HL-60 (cell line): ENCODE results near the gene ZNF518A.
A peak's percentile ranks its signal among the peaks of the same experiment; 100 is the strongest.

Experiments used
- DNase-seq, 2 experiments: peaks; one replicate each; pipeline ENCODE4 v3.0.0-alpha.2; 2010 to 2020; ENCODE audit warnings: low read depth in 1 of 2, low spot score in 1 of 2
- H3K27ac ChIP-seq: fragments of 250-450 bp; sonication (Bioruptor Pico); replicated peaks from 2 replicates; pipeline ENCODE4 v1.5.1; 2020; ENCODE audit warnings: mild to moderate bottlenecking, moderate library complexity
- H3K27me3 ChIP-seq: fragments of 250-450 bp; sonication (Bioruptor Pico); 2 replicates; pipeline ENCODE4 v1.5.1; 2021; ENCODE audit warnings: mild to moderate bottlenecking, moderate library complexity; ENCODE audit not compliant: insufficient read depth, poor library complexity, severe bottlenecking
- H3K4me3 ChIP-seq: replicated peaks from 2 replicates; pipeline ENCODE4 v1.5.1; 2011; ENCODE audit warnings: mild to moderate bottlenecking, control low read depth, low read length; ENCODE audit not compliant: insufficient read depth
- CTCF ChIP-seq: IDR thresholded peaks from one replicate; pipeline ENCODE4 v1.5.1; 2011; ENCODE audit warnings: low read length, control low read depth, inconsistent platforms; ENCODE audit not compliant: insufficient read depth
- GABPA ChIP-seq: IDR thresholded peaks from 2 replicates; pipeline ENCODE4 v1.6.1; 2012; ENCODE audit warnings: low read depth
- POLR2AphosphoS5 ChIP-seq: IDR thresholded peaks from 2 replicates; pipeline ENCODE4 v1.6.1; 2012; ENCODE audit warnings: low read depth
- SPI1 ChIP-seq: IDR thresholded peaks from 2 replicates; pipeline ENCODE4 v1.6.1; 2012; ENCODE audit warnings: low read depth, mild to moderate bottlenecking, borderline replicate concordance
- TF ChIP-seq, protein P1 (sequence below): IDR thresholded peaks from 2 replicates; pipeline ENCODE4 v1.6.1; 2012; ENCODE audit warnings: low read depth; ENCODE audit not compliant: insufficient replicate concordance

Gene ZNF518A

GRCh38 chr10:96092999-96093767, 36.9 kb upstream of the ZNF518A start:
- no peaks in the 10 kb centered on the region for H3K27me3 ChIP-seq
- no peak overlapping the region for H3K4me3 ChIP-seq
- TF ChIP-seq GABPA (no peak), SPI1 (no peak), POLR2AphosphoS5 (no peak)
- TF ChIP-seq, protein P1, sequence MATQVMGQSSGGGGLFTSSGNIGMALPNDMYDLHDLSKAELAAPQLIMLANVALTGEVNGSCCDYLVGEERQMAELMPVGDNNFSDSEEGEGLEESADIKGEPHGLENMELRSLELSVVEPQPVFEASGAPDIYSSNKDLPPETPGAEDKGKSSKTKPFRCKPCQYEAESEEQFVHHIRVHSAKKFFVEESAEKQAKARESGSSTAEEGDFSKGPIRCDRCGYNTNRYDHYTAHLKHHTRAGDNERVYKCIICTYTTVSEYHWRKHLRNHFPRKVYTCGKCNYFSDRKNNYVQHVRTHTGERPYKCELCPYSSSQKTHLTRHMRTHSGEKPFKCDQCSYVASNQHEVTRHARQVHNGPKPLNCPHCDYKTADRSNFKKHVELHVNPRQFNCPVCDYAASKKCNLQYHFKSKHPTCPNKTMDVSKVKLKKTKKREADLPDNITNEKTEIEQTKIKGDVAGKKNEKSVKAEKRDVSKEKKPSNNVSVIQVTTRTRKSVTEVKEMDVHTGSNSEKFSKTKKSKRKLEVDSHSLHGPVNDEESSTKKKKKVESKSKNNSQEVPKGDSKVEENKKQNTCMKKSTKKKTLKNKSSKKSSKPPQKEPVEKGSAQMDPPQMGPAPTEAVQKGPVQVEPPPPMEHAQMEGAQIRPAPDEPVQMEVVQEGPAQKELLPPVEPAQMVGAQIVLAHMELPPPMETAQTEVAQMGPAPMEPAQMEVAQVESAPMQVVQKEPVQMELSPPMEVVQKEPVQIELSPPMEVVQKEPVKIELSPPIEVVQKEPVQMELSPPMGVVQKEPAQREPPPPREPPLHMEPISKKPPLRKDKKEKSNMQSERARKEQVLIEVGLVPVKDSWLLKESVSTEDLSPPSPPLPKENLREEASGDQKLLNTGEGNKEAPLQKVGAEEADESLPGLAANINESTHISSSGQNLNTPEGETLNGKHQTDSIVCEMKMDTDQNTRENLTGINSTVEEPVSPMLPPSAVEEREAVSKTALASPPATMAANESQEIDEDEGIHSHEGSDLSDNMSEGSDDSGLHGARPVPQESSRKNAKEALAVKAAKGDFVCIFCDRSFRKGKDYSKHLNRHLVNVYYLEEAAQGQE: no peak
- DNase-seq: no peak
- no peak overlapping the region for H3K27ac ChIP-seq

GRCh38 chr10:96093948-96094347, 36.1 kb upstream of the ZNF518A start:
- Histone ChIP-seq H3K27ac (no peak overlapping the region), H3K27me3 (no peaks in the 10 kb centered on the region), H3K4me3 (no peak overlapping the region)
- TF ChIP-seq POLR2AphosphoS5: no peak
- TF ChIP-seq CTCF: no peak
- TF ChIP-seq SPI1: no peak
- TF ChIP-seq GABPA: no peak
- TF ChIP-seq, protein P1: no peak
- DNase-seq: no peak

DNA sequence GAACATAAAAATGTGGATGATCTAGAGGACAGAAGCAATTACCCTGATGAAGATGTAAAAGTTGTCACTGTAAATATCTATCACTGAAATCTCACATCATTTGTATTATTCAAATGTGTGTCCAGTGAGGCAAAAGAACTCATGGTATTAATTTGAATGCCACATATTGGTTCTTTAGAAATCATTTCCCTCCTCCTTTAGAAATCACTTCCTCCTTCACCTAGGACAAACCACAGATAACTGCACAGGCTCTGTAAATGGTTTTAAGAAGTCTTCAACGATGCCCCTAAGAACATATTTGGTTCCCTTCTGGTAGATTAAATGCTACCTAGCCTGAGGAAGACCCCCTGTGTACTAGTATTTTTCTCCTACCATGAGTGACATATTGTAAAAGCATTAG, 33.1 kb upstream of the ZNF518A start:
- no peak overlapping the region for H3K4me3 ChIP-seq
- no peak for TF ChIP-seq GABPA
- TF ChIP-seq SPI1: peak; percentile 64; the same call in 1 of the 2 replicates
- no peaks in the 10 kb centered on the region for H3K27me3 ChIP-seq
- no peak for DNase-seq
- H3K27ac ChIP-seq: no peak overlapping the region

GRCh38 chr10:96097865-96098264, 32.2 kb upstream of the ZNF518A start:
- no peak for DNase-seq
- no peak overlapping the region for H3K27ac ChIP-seq
- H3K4me3 ChIP-seq: no peak overlapping the region
- H3K27me3 ChIP-seq: no peaks in the 10 kb centered on the region
- TF ChIP-seq CTCF (no peak), GABPA (no peak), POLR2AphosphoS5 (no peak), SPI1 (no peak)
- TF ChIP-seq, protein P1: no peak
